Gastroesophageal sphincter (tissue), 4 donors: ENCODE measurements around the gene SSBP2. TPM values are rescaled to one million over a fixed set of nuclear protein-coding genes. Genes with fewer than 3 reads are reported as not detected.

Experiments used
- ATAC-seq: fragments of 150-250 bp; one replicate; pipeline ENCODE4 v1.9.1; 2016; ENCODE audit warnings: mild to moderate bottlenecking, moderate library complexity
- H3K27ac ChIP-seq, 4 donors: fragments of 200-600 bp; sonication (generic) in 3 of 4; 1 replicate in 3 of 4; 2 replicates in 1 of 4; pipeline ENCODE4 v1.5.1; 2016 to 2019
- H3K27me3 ChIP-seq: fragments of 200-600 bp; sonication (generic); one replicate; pipeline ENCODE4 v1.5.1; 2019
- H3K36me3 ChIP-seq, 2 donors: fragments of 200-600 bp; sonication (generic); one replicate each; pipeline ENCODE4 v1.5.1; 2019; ENCODE audit warnings: control low read depth in 1 of 2
- H3K4me1 ChIP-seq, 3 donors: fragments of 200-600 bp; sonication (generic); 1 replicate in 2 of 3; 2 replicates in 1 of 3; pipeline ENCODE4 v1.5.1; 2016 to 2019; ENCODE audit warnings: control low read depth in 2 of 3
- H3K4me3 ChIP-seq, 2 donors: fragments of 200-600 bp; sonication (generic); one replicate each; pipeline ENCODE4 v1.5.1; 2019; ENCODE audit warnings: mild to moderate bottlenecking in 1 of 2, moderate library complexity in 1 of 2
- H3K9me3 ChIP-seq, 3 donors: fragments of 200-600 bp; sonication (generic); one replicate each; pipeline ENCODE4 v1.5.1; 2017 to 2019; ENCODE audit warnings: control low read depth in 2 of 3
- EP300 ChIP-seq: sonication (generic); formaldehyde crosslinking; IDR thresholded peaks from one replicate; pipeline ENCODE4 v1.6.1; 2017; ENCODE audit warnings: antibody characterized with exemption, mild to moderate bottlenecking
- POLR2A ChIP-seq, 2 donors: fragments of 450-650 bp; IDR thresholded peaks; one replicate each; pipeline ENCODE4 v1.6.1; 2017; ENCODE audit warnings: antibody characterized with exemption in 2 of 2, mild to moderate bottlenecking in 2 of 2, moderate library complexity in 1 of 2
- POLR2AphosphoS5 ChIP-seq: sonication (generic); formaldehyde crosslinking; IDR thresholded peaks from one replicate; pipeline ENCODE4 v1.6.1; 2017; ENCODE audit warnings: antibody characterized with exemption
- WGBS, 2 donors: methylation state at CpG; one replicate each; pipeline ENCODE4 v1.1.5; 2018; ENCODE audit warnings: low coverage in 1 of 2; 5-methylcytosine and 5-hydroxymethylcytosine counted together
- total RNA-seq, 4 donors: library from RNA; depleted of rRNA; stranded (reverse); fragments of >200 nt; gene quantifications; one replicate each; pipeline ENCODE4 v1.1.0, GENCODE V29; 2016
- TF ChIP-seq, protein P1 (sequence below), 4 experiments: fragments of 200-600 bp in 2 of 4; fragments of 450-650 bp in 2 of 4; sonication (generic) in 1 of 4; IDR thresholded peaks; one replicate each; pipeline ENCODE4 v1.5.1; 2017 to 2019; ENCODE audit warnings: antibody characterized with exemption in 4 of 4, mild to moderate bottlenecking in 2 of 4, moderate library complexity in 2 of 4

SSBP2 gene
- total RNA-seq: 100 to 1,000 TPM in 1 of 4 donors, 10 to 100 TPM in 3; 61.3 to 138 (median 79.5) TPM

GRCh38 chr5:81751009-81751835 lies at the start of gene SSBP2:
Gene SSBP2, minus strand, starts transcription at chr5:81751097. Its CDS starts 55 bp downstream, at chr5:81751042.
- H3K4me1 ChIP-seq: peaks cover 8 to 81% (median 16%) of the 10 kb centered on the region in 3 donors
- peak within 1 kb of the TSS; percentile 95 to 99 (median 98) for H3K27ac ChIP-seq
- no peaks in the 10 kb centered on the region for H3K27me3 ChIP-seq
- H3K9me3 ChIP-seq: no peaks in the 10 kb centered on the region
- ATAC-seq: peak; percentile 92
- TF ChIP-seq, protein P1, sequence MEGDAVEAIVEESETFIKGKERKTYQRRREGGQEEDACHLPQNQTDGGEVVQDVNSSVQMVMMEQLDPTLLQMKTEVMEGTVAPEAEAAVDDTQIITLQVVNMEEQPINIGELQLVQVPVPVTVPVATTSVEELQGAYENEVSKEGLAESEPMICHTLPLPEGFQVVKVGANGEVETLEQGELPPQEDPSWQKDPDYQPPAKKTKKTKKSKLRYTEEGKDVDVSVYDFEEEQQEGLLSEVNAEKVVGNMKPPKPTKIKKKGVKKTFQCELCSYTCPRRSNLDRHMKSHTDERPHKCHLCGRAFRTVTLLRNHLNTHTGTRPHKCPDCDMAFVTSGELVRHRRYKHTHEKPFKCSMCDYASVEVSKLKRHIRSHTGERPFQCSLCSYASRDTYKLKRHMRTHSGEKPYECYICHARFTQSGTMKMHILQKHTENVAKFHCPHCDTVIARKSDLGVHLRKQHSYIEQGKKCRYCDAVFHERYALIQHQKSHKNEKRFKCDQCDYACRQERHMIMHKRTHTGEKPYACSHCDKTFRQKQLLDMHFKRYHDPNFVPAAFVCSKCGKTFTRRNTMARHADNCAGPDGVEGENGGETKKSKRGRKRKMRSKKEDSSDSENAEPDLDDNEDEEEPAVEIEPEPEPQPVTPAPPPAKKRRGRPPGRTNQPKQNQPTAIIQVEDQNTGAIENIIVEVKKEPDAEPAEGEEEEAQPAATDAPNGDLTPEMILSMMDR (IDR thresholded peaks at IDR 0.05): peak in 3 of 4 experiments; percentile 5 to 23 (median 21)
- TF ChIP-seq POLR2A (IDR thresholded peaks at IDR 0.05) (peak; percentile 64 to 81), EP300 (no peak), POLR2AphosphoS5 (peak; percentile 88)
- H3K4me3 ChIP-seq: peak within 1 kb of the TSS; percentile 94 to 97
- WGBS, 2 donors: 0% methylated on average over 2 to 7 of the region's 73 CpGs
- no peaks in the 10 kb centered on the region for H3K36me3 ChIP-seq

DNA sequence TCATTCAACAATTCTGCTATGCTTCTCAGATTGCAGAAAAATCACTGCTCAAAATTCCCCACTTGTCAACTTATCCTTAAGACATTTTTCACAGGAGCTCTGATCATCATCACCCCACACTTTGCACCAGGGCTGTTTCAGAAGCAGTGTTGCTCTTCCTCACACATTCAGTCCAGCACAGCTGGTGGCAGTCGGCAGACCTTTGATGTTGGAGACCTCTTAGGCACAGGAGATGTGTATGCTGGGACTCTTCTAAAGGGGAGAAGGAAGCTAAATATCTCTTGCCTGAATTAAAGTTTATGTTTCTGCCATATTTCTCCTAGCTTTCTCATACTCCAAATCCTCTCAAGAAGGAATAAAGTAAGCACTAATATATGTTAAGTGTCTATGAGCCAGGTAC lies 44.8 kb upstream of the SSBP2 start:
- whole genome bisulfite sequencing, 2 donors: 100% methylated on average over 1 of the region's 1 CpG; no CpG with 5 or more reads in 1 of the 2 donors
- H3K9me3 ChIP-seq: no peaks in the 10 kb centered on the region
- H3K36me3 ChIP-seq: no peaks in the 10 kb centered on the region
- H3K4me1 ChIP-seq: no peaks in the 10 kb centered on the region
- no peak overlapping the region for H3K27ac ChIP-seq
- H3K27me3 ChIP-seq: no peaks in the 10 kb centered on the region
- no peak overlapping the region for H3K4me3 ChIP-seq
- ATAC-seq: no peak
- TF ChIP-seq EP300: no peak
- no peak for TF ChIP-seq POLR2A (IDR thresholded peaks at IDR 0.05)
- TF ChIP-seq POLR2AphosphoS5: no peak
- TF ChIP-seq, protein P1 (IDR thresholded peaks at IDR 0.05): no peak

- no peaks in the 10 kb centered on the region for H3K36me3 ChIP-seq
Observed at GRCh38 chr5:81794226-81794625, 43.3 kb upstream of the SSBP2 start.

DNA sequence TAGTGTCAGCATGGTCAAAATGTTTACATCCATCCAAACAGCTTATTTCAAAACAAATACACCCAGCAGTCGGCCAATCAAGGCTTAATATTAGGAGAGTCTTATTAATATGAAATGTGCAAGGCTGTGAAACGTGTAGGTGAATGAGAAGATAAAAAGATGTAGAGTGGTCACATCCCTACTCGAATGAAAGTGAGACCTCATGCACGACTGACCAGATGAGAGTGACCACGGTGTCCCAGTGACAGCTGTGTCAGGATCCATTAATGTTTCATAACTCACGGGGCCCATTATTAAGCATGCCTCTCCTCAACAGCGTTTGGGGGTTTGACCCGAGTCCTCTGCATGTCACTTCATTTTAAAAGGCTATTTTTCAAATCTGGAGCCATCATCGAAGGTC lies 39.4 kb upstream of the SSBP2 start:
- H3K4me3 ChIP-seq: no peak overlapping the region
- no peaks in the 10 kb centered on the region for H3K9me3 ChIP-seq
- TF ChIP-seq, protein P1 (IDR thresholded peaks at IDR 0.05): no peak
- no peak for TF ChIP-seq POLR2AphosphoS5
- no peak for TF ChIP-seq EP300
- TF ChIP-seq POLR2A (IDR thresholded peaks at IDR 0.05): no peak
- WGBS, 2 donors: 83 to 89% methylated on average over 9 of the region's 9 CpGs
- H3K27me3 ChIP-seq: no peaks in the 10 kb centered on the region
- no peak for ATAC-seq
- H3K36me3 ChIP-seq: no peaks in the 10 kb centered on the region
- H3K27ac ChIP-seq: no peak overlapping the region
- H3K4me1 ChIP-seq: peaks cover 14 to 38% (median 16%) of the 10 kb centered on the region in 3 donors

More at GRCh38 chr5:81794226-81794625, 43.3 kb upstream of the SSBP2 start:
- H3K27ac ChIP-seq: no peak overlapping the region
- H3K4me3 ChIP-seq: no peak overlapping the region
- no peaks in the 10 kb centered on the region for H3K9me3 ChIP-seq
- no peak for ATAC-seq
- no peaks in the 10 kb centered on the region for H3K27me3 ChIP-seq
- TF ChIP-seq POLR2A (IDR thresholded peaks at IDR 0.05): no peak
- TF ChIP-seq, protein P1 (IDR thresholded peaks at IDR 0.05): no peak
- no peak for TF ChIP-seq POLR2AphosphoS5
- TF ChIP-seq EP300: no peak
- WGBS, 2 donors: 43 to 46% methylated on average over 4 of the region's 4 CpGs
- H3K4me1 ChIP-seq: peaks cover 0 to under 1% (median 0%) of the 10 kb centered on the region in 3 donors
